Glutamatergic neuron (in vitro differentiated cells): ENCODE measurements around the gene ABCF2. TPM values are rescaled to one million over a fixed set of nuclear protein-coding genes. Genes with fewer than 3 reads are reported as not detected.

ENCODE experiments used
- DNase-seq: peaks from one replicate; pipeline ENCODE4 v3.0.0; 2022
- H3K27ac Mint-ChIP-seq: one replicate; pipeline ENCODE4 v1.8.0; 2020; ENCODE audit warnings: mild to moderate bottlenecking, mixed read lengths, inconsistent platforms; ENCODE audit not compliant: unreplicated experiment
- H3K27me3 Mint-ChIP-seq: one replicate; pipeline ENCODE4 v1.8.0; 2020; ENCODE audit warnings: mild to moderate bottlenecking, moderate library complexity, mixed read lengths, inconsistent platforms; ENCODE audit not compliant: unreplicated experiment
- H3K36me3 Mint-ChIP-seq: one replicate; pipeline ENCODE4 v1.8.0; 2020; ENCODE audit warnings: mild to moderate bottlenecking, mixed read lengths, inconsistent platforms; ENCODE audit not compliant: unreplicated experiment
- H3K4me1 Mint-ChIP-seq: one replicate; pipeline ENCODE4 v1.8.0; 2020; ENCODE audit warnings: mild to moderate bottlenecking, low read depth, mixed read lengths, inconsistent platforms; ENCODE audit not compliant: unreplicated experiment
- H3K4me3 Mint-ChIP-seq: one replicate; pipeline ENCODE4 v1.8.0; 2020; ENCODE audit warnings: mild to moderate bottlenecking, mixed read lengths, inconsistent platforms; ENCODE audit not compliant: unreplicated experiment
- H3K9me3 Mint-ChIP-seq: one replicate; pipeline ENCODE4 v1.8.0; 2020; ENCODE audit warnings: mild to moderate bottlenecking, moderate library complexity, mixed read lengths, inconsistent platforms; ENCODE audit not compliant: unreplicated experiment
- CTCF ChIP-seq: fragments of 200-600 bp; sonication (generic); IDR thresholded peaks from one replicate; pipeline ENCODE4 v1.5.0; 2021; ENCODE audit not compliant: partially characterized antibody, unreplicated experiment
- long read RNA-seq: library from polyadenylated mRNA; unstranded; transcript quantifications from one replicate; pipeline ENCODE4 v2.0.0, GENCODE V29; 2020; ENCODE audit not compliant: unreplicated experiment
- total RNA-seq: library from RNA; stranded (reverse); fragmentation: NEBNext Ultra II Directional; extraction: Animal tissue kit (Norgen Biotek cat#: 25700); gene quantifications from one replicate; pipeline ENCODE4 v1.2.1, GENCODE V29; 2021; ENCODE audit not compliant: unreplicated experiment

Gene ABCF2
- total RNA-seq, result 39.1 TPM
- long read RNA-seq, transcript ABCF2-201 (15 exons, 3,546 nt), result major isoform, 25 of 28 reads
- long read RNA-seq, partial matches to known transcripts, result 3 of 28 reads
- long read RNA-seq, other reads (novel, unspliced or antisense), result 0 of 28 reads

GRCh38 chr7:151226875-151227782 is at the start of gene ABCF2:
Gene ABCF2 (minus strand): TSS chr7:151227205. CDS start chr7:151226458, 747 bp downstream.
- H3K36me3 Mint-ChIP-seq, result no peaks in the 10 kb centered on the region

GRCh38 chr7:151275813-151276577 is 49.0 kb upstream of the ABCF2 start:
- peaks cover 13% of the 10 kb centered on the region for H3K27me3 Mint-ChIP-seq
- DNase-seq, result no peak
- H3K9me3 Mint-ChIP-seq, result peaks cover 3% of the 10 kb centered on the region
- H3K4me3 Mint-ChIP-seq, result no peak overlapping the region
- no peaks in the 10 kb centered on the region for H3K4me1 Mint-ChIP-seq
- no peak for TF ChIP-seq CTCF
- no peaks in the 10 kb centered on the region for H3K36me3 Mint-ChIP-seq
- no peak overlapping the region for H3K27ac Mint-ChIP-seq

More at GRCh38 chr7:151226875-151227782, at the start of gene ABCF2:
- Mint-ChIP-seq H3K27me3 (peaks cover 8% of the 10 kb centered on the region), H3K9me3 (peaks cover 13% of the 10 kb centered on the region), H3K4me1 (peaks cover 21% of the 10 kb centered on the region), H3K27ac (peak within 1 kb of the TSS; percentile 99), H3K4me3 (peak within 1 kb of the TSS; percentile 99)
- no peak for TF ChIP-seq CTCF
- DNase-seq, result peak; percentile 100

GRCh38 chr7:151274936-151275812 is 48.2 kb upstream of the ABCF2 start:
- no peaks in the 10 kb centered on the region for H3K36me3 Mint-ChIP-seq
- no peak overlapping the region for H3K4me3 Mint-ChIP-seq
- peaks cover 13% of the 10 kb centered on the region for H3K27me3 Mint-ChIP-seq
- H3K9me3 Mint-ChIP-seq, result peaks cover 6% of the 10 kb centered on the region
- TF ChIP-seq CTCF, result no peak
- no peaks in the 10 kb centered on the region for H3K4me1 Mint-ChIP-seq
- DNase-seq, result no peak
- H3K27ac Mint-ChIP-seq, result no peak overlapping the region

- H3K27me3 Mint-ChIP-seq, result peaks cover 13% of the 10 kb centered on the region
- no peaks in the 10 kb centered on the region for H3K4me1 Mint-ChIP-seq
- no peak for TF ChIP-seq CTCF
- no peak overlapping the region for H3K4me3 Mint-ChIP-seq
- H3K27ac Mint-ChIP-seq, result no peak overlapping the region
- peaks cover 6% of the 10 kb centered on the region for H3K9me3 Mint-ChIP-seq
- DNase-seq, result no peak
- H3K36me3 Mint-ChIP-seq, result no peaks in the 10 kb centered on the region
Observed at GRCh38 chr7:151274396-151274795, 47.4 kb upstream of the ABCF2 start.
